Endothelial cell of umbilical vein (primary cell): ENCODE results near the gene TPCN1. TPM values are rescaled to one million over a fixed set of nuclear protein-coding genes. Genes with fewer than 3 reads are reported as not detected.

ENCODE experiments used
- BruUV-seq: library from RNA; stranded (reverse); fragments of 400-500 nt; replicated peaks from 2 replicates; lab custom pipeline; 2021; lab: Mats Ljungman, UMichigan
- CTCF ChIA-PET: fragments of 300-600, 350-600 bp; sonication (Branson Sonifier 250); formaldehyde crosslinking; loops from one replicate; lab custom pipeline; 2021; ENCODE audit warnings: antibody characterized with exemption, inconsistent platforms; lab: Charles Lee
- POLR2A ChIA-PET: fragments of 300-600, 350-600 bp; sonication (Branson Sonifier 250); formaldehyde crosslinking; loops from one replicate; lab custom pipeline; 2021; ENCODE audit warnings: antibody characterized with exemption, inconsistent platforms; lab: Charles Lee
- DNase-seq: peaks from one replicate; pipeline ENCODE4 v3.0.0-alpha.2; 2011; ENCODE audit warnings: low read depth, low spot score
- FAIRE-seq: peaks from 2 replicates; lab custom pipeline; 2011; peaks lifted over from hg19 to GRCh38; lab: Jason Lieb, UNC
- H2AFZ ChIP-seq: 2 replicates; pipeline ENCODE4 v1.6.0; 2012; ENCODE audit warnings: low read depth, low read length, control low read depth, inconsistent platforms
- H3K27ac ChIP-seq: 2 replicates; pipeline ENCODE4 v1.5.1; 2011; ENCODE audit warnings: low read depth, mild to moderate bottlenecking, control low read depth, low read length, moderate library complexity; ENCODE audit not compliant: insufficient read depth
- H3K27me3 ChIP-seq, 2 experiments: 2 replicates each; pipeline versions ENCODE4 v1.6.0 to v1.6.1; 2011; ENCODE audit warnings: low read length in 2 of 2, mixed read lengths in 1 of 2; ENCODE audit not compliant: control insufficient read depth in 2 of 2, insufficient read depth in 2 of 2
- H3K36me3 ChIP-seq, 2 experiments: 2 replicates in 1 of 2; 3 replicates in 1 of 2; pipeline ENCODE4 v1.5.1; 2011; ENCODE audit warnings: low read length in 2 of 2, mild to moderate bottlenecking in 1 of 2, moderate library complexity in 1 of 2; ENCODE audit not compliant: control insufficient read depth in 2 of 2, insufficient read depth in 2 of 2; ENCODE audit errors: extremely low read depth in 1 of 2
- H3K4me1 ChIP-seq: 3 replicates; pipeline ENCODE4 v1.5.1; 2011; ENCODE audit warnings: mild to moderate bottlenecking, low read length; ENCODE audit not compliant: control insufficient read depth, insufficient read depth; ENCODE audit errors: extremely low read depth
- H3K4me2 ChIP-seq: 2 replicates; pipeline ENCODE4 v1.6.1; 2011; ENCODE audit warnings: low read length, control low read depth, mixed read lengths; ENCODE audit not compliant: insufficient read depth
- H3K4me3 ChIP-seq, 3 experiments: fragments of 200-600 bp in 1 of 3; sonication (generic), shearing (Covaris generic) in 1 of 3; replicated peaks in 1 of 3; 2 replicates each; pipeline ENCODE4 v1.5.1; 2011 to 2016; ENCODE audit warnings: control low read depth in 3 of 3, low read length in 3 of 3, mild to moderate bottlenecking in 2 of 3, inconsistent platforms in 1 of 3, low read depth in 1 of 3, moderate library complexity in 1 of 3; ENCODE audit not compliant: insufficient read depth in 1 of 3
- H3K79me2 ChIP-seq: 2 replicates; pipeline ENCODE4 v1.6.0; 2012; ENCODE audit warnings: low read length, inconsistent platforms; ENCODE audit not compliant: control insufficient read depth, insufficient read depth
- H3K9ac ChIP-seq: replicated peaks from 2 replicates; pipeline ENCODE3; 2011; ENCODE audit warnings: low read length, control low read depth; ENCODE audit not compliant: insufficient read depth; ENCODE audit errors: extremely low read depth
- H3K9me1 ChIP-seq: replicated peaks from 3 replicates; pipeline ENCODE4 v1.6.0; 2011; ENCODE audit warnings: mild to moderate bottlenecking, low read length; ENCODE audit not compliant: control insufficient read depth, insufficient read depth; ENCODE audit errors: extremely low read depth
- H3K9me3 ChIP-seq: replicated peaks from 2 replicates; pipeline ENCODE4 v1.5.1; 2012; ENCODE audit warnings: low read length, inconsistent platforms; ENCODE audit not compliant: control insufficient read depth, insufficient read depth
- H4K20me1 ChIP-seq: replicated peaks from 2 replicates; pipeline ENCODE3; 2011; ENCODE audit warnings: mild to moderate bottlenecking, low read length; ENCODE audit not compliant: control insufficient read depth, insufficient read depth; ENCODE audit errors: extremely low read depth
- CTCF ChIP-seq, 2 donors: IDR thresholded peaks; 1 replicate in 1 of 2; 2 replicates in 1 of 2; pipeline ENCODE4 v1.5.1; 2011; ENCODE audit warnings: low read length in 2 of 2, mild to moderate bottlenecking in 2 of 2, moderate library complexity in 2 of 2, control low read depth in 1 of 2, inconsistent platforms in 1 of 2, low read depth in 1 of 2; ENCODE audit not compliant: insufficient read depth in 1 of 2; ENCODE audit errors: extremely low read depth in 1 of 2
- EZH2 ChIP-seq: IDR thresholded peaks from 2 replicates; pipeline ENCODE4 v1.6.1; 2012; ENCODE audit warnings: borderline replicate concordance, low read depth, mild to moderate bottlenecking, moderate library complexity, low read length, inconsistent platforms; ENCODE audit not compliant: severe bottlenecking
- FOS ChIP-seq: IDR thresholded peaks from 2 replicates; pipeline ENCODE4 v1.6.1; 2011; ENCODE audit warnings: mild to moderate bottlenecking, low read length, moderate library complexity, borderline replicate concordance; ENCODE audit not compliant: insufficient read depth
- GATA2 ChIP-seq: IDR thresholded peaks from 2 replicates; pipeline ENCODE4 v1.7.0; 2011; ENCODE audit warnings: low read depth, mild to moderate bottlenecking, moderate library complexity, mixed read lengths, low read length; ENCODE audit not compliant: insufficient read length, insufficient read depth
- JUN ChIP-seq: IDR thresholded peaks from 2 replicates; pipeline ENCODE4 v1.6.1; 2011; ENCODE audit warnings: borderline replicate concordance, low read depth; ENCODE audit not compliant: insufficient read length, insufficient read depth
- MAX ChIP-seq: IDR thresholded peaks from 2 replicates; pipeline ENCODE4 v1.6.1; 2011; ENCODE audit not compliant: insufficient read depth, insufficient read length
- MYC ChIP-seq: IDR thresholded peaks from one replicate; pipeline ENCODE4 v1.6.1; 2011; ENCODE audit warnings: mild to moderate bottlenecking, low read depth, low read length
- POLR2A ChIP-seq: IDR thresholded peaks from 2 replicates; pipeline ENCODE4 v1.6.1; 2012; ENCODE audit warnings: low read depth, mild to moderate bottlenecking, control low read depth, low read length
- POLR2AphosphoS5 ChIP-seq: IDR thresholded peaks from 2 replicates; pipeline ENCODE4 v1.6.1; 2012; ENCODE audit warnings: low read depth, mild to moderate bottlenecking, control low read depth, low read length, moderate library complexity; ENCODE audit not compliant: insufficient read depth
- dilution Hi-C: fragments of 300-500 bp; cut with MboI; formaldehyde crosslinking; loops from one replicate; pipeline ENCODE4 v1.15.0; 2019; ENCODE audit warnings: low sequenced_read_pairs; ENCODE audit not compliant: extremely low pct_ligation_motif_present
- intact Hi-C: fragments of 100-400 bp; cut with micrococcal nuclease; formaldehyde crosslinking; loops from one replicate; pipeline ENCODE4 v1.10.0; 2022
- polyA plus RNA-seq, 4 experiments: library from polyadenylated mRNA; depleted of rRNA in 3 of 4; stranded (reverse) in 3 of 4; unstranded in 1 of 4; fragments of >200 nt; gene quantifications; 2 replicates each; pipeline versions ENCODE4 v1.2.1 to v1.2.3, GENCODE V29; 2011 to 2012; ENCODE audit warnings: missing spikeins in 1 of 4
- total RNA-seq: library from RNA; stranded (reverse); gene quantifications from 2 replicates; pipeline ENCODE4 v1.2.3, GENCODE V29; 2021

The TPCN1 gene
- total and polyA plus RNA-seq, 2 donors (not counting 3 experiments of a cell fraction or from before 2014, with no cell fraction given): 19.5 to 28.3 TPM

- H3K9ac ChIP-seq: no peak overlapping the region
- dilution Hi-C loops (no loop called here), intact Hi-C loops (no loop called here)
- H3K27ac ChIP-seq: no peak overlapping the region
- H3K79me2 ChIP-seq: no peaks in the 10 kb centered on the region
- no peaks in the 10 kb centered on the region for H3K27me3 ChIP-seq
- peaks cover 16% of the 10 kb centered on the region for H3K4me1 ChIP-seq
- no peak overlapping the region for H2AFZ ChIP-seq
- POLR2A ChIA-PET: no interaction called here
- no peak overlapping the region for H3K4me3 ChIP-seq
- H4K20me1 ChIP-seq: no peaks in the 10 kb centered on the region
- H3K4me2 ChIP-seq: no peak overlapping the region
- no peak for FAIRE-seq
- no peaks in the 10 kb centered on the region for H3K36me3 ChIP-seq
- no peaks in the 10 kb centered on the region for H3K9me3 ChIP-seq
- no peak for DNase-seq
- TF ChIP-seq JUN: no peak
- no peak for TF ChIP-seq POLR2AphosphoS5
- TF ChIP-seq MYC: no peak
- TF ChIP-seq MAX: no peak
- no peak for TF ChIP-seq GATA2
- TF ChIP-seq FOS: no peak
- no peak for TF ChIP-seq EZH2
- TF ChIP-seq POLR2A: no peak
- no peak for TF ChIP-seq CTCF (IDR thresholded peaks at IDR 0.05; ENCODE audit: extremely low read depth in 1 of 2, insufficient read depth in 1 of 2, low read depth in 1 of 2, low read length in 2 of 2)
- CTCF ChIA-PET: interaction anchor here (1.2 to 1.5 kb wide), 3 partner anchors 48 to 263 kb away, joined by 3 to 9 read pairs (median 4); no protein-coding TSS in a partner anchor
- no peaks in the 10 kb centered on the region for H3K9me1 ChIP-seq
- BruUV-seq: no TSS peak
Observed at GRCh38 chr12:113198296-113198695, 23.0 kb upstream of the TPCN1 start.
